GM12878 (cell line): ENCODE data around the gene SNAP47. TPM values are rescaled to one million over a fixed set of nuclear protein-coding genes. Genes with fewer than 3 reads are reported as not detected.

ENCODE experiments used
- ATAC-seq: fragments of 200-7000 bp; cut with Tn5 transposase; 3 replicates; pipeline ENCODE4 v1.9.1; 2020; ENCODE audit warnings: mild to moderate bottlenecking, moderate library complexity
- BruUV-seq: library from RNA; stranded (reverse); fragments of 400-500 nt; replicated peaks from 2 replicates; lab custom pipeline; 2021; lab: Mats Ljungman, UMichigan
- CTCF ChIA-PET: fragments of 300-600 bp; sonication (Branson Sonifier 250); formaldehyde crosslinking; extraction: SDS; loops from one replicate; lab custom pipeline; 2021; ENCODE audit warnings: inconsistent platforms; lab: Yijun Ruan, JAX
- POLR2A ChIA-PET: fragments of 350-600 bp; formaldehyde crosslinking; extraction: SDS; loops from one replicate; lab custom pipeline; 2021; ENCODE audit warnings: inconsistent platforms; lab: Charles Lee
- RAD21 ChIA-PET: fragments of 300-600 bp; sonication (Branson Sonifier 250); formaldehyde crosslinking; loops from one replicate; lab custom pipeline; 2023; ENCODE audit warnings: antibody characterized with exemption; ENCODE audit not compliant: unreplicated experiment; lab: Charles Lee
- SMC1A ChIA-PET: fragments of 300-600 bp; sonication (Branson Sonifier 250); formaldehyde crosslinking; loops from one replicate; lab custom pipeline; 2023; ENCODE audit not compliant: unreplicated experiment, uncharacterized antibody; lab: Charles Lee
- DNase-seq: peaks from one replicate; pipeline ENCODE4 v3.0.0-alpha.2; 2011; ENCODE audit warnings: low read depth, low spot score
- FAIRE-seq: peaks from 3 replicates; lab custom pipeline; 2011; peaks lifted over from hg19 to GRCh38; lab: Jason Lieb, UNC
- H2AFZ ChIP-seq: 2 replicates; pipeline ENCODE4 v1.6.0; 2011; ENCODE audit warnings: low read depth, low read length, control low read depth; ENCODE audit not compliant: control insufficient read depth
- H3K27ac ChIP-seq: 2 replicates; pipeline ENCODE4 v1.5.1; 2011; ENCODE audit warnings: control low read depth; ENCODE audit not compliant: control insufficient read depth, insufficient read depth
- H3K27me3 ChIP-seq, 2 experiments: replicated peaks in 1 of 2; 2 replicates each; pipeline versions ENCODE4 v1.6.0 to v1.6.1; 2011; ENCODE audit warnings: low read length in 1 of 2; ENCODE audit not compliant: control insufficient read depth in 2 of 2, insufficient read depth in 2 of 2
- H3K36me3 ChIP-seq, 2 experiments: 2 replicates each; pipeline ENCODE4 v1.5.1; 2011; ENCODE audit warnings: low read length in 1 of 2; ENCODE audit not compliant: control insufficient read depth in 2 of 2, insufficient read depth in 2 of 2
- H3K4me1 ChIP-seq: 2 replicates; pipeline ENCODE4 v1.6.1; 2011; ENCODE audit warnings: mild to moderate bottlenecking, low read length, moderate library complexity, mixed read lengths; ENCODE audit not compliant: control insufficient read depth, insufficient read depth
- H3K4me2 ChIP-seq: 2 replicates; pipeline ENCODE4 v1.6.0; 2011; ENCODE audit warnings: control low read depth; ENCODE audit not compliant: control insufficient read depth, insufficient read depth
- H3K4me3 ChIP-seq: fragments of 200-600 bp; sonication (generic); 2 replicates; pipeline ENCODE4 v1.5.1; 2016
- H3K79me2 ChIP-seq: 2 replicates; pipeline ENCODE4 v1.6.0; 2011; ENCODE audit warnings: low read length; ENCODE audit not compliant: control insufficient read depth, insufficient read depth
- H3K9ac ChIP-seq: 2 replicates; pipeline ENCODE4 v1.8.0; 2011; ENCODE audit warnings: low read length, control low read depth, mixed read lengths; ENCODE audit not compliant: control insufficient read depth, insufficient read depth
- H3K9me3 ChIP-seq: replicated peaks from 3 replicates; pipeline ENCODE4 v1.5.1; 2011; ENCODE audit warnings: mild to moderate bottlenecking, low read length; ENCODE audit not compliant: control insufficient read depth, insufficient read depth
- H4K20me1 ChIP-seq: 2 replicates; pipeline ENCODE4 v1.6.0; 2011; ENCODE audit not compliant: control insufficient read depth, insufficient read depth
- BACH1 ChIP-seq: fragments of 450-650 bp; IDR thresholded peaks from 2 replicates; pipeline ENCODE4 v1.6.1; 2017; ENCODE audit warnings: mild to moderate bottlenecking, borderline replicate concordance
- EP300 ChIP-seq, 2 experiments: fragments of 150-350 bp in 1 of 2; IDR thresholded peaks; 2 replicates each; pipeline ENCODE4 v1.6.1; 2011 to 2012; ENCODE audit warnings: low read depth in 2 of 2, low read length in 2 of 2, borderline replicate concordance in 1 of 2, improper control_type of control experiment in 1 of 2, inconsistent platforms in 1 of 2; ENCODE audit not compliant: control insufficient read depth in 1 of 2
- ESRRA ChIP-seq: IDR thresholded peaks from 2 replicates; pipeline ENCODE4 v1.6.1; 2012; ENCODE audit warnings: mild to moderate bottlenecking, low read length, improper control_type of control experiment
- FOS ChIP-seq: IDR thresholded peaks from 3 replicates; pipeline ENCODE4 v1.6.1; 2011; ENCODE audit warnings: borderline replicate concordance; ENCODE audit not compliant: insufficient read length; ENCODE audit errors: extremely low read depth
- FOXK2 ChIP-seq: fragments of 450-650 bp; IDR thresholded peaks from 2 replicates; pipeline ENCODE4 v1.6.1; 2017; ENCODE audit warnings: mild to moderate bottlenecking, moderate library complexity
- GABPA ChIP-seq: IDR thresholded peaks from 2 replicates; pipeline ENCODE4 v1.6.1; 2014; ENCODE audit warnings: antibody characterized with exemption, low read depth, mild to moderate bottlenecking, inconsistent platforms
- JUND ChIP-seq: IDR thresholded peaks from 2 replicates; pipeline ENCODE4 v1.6.1; 2012; ENCODE audit warnings: low read depth, mild to moderate bottlenecking, low read length, improper control_type of control experiment, moderate library complexity
- POU2F2 ChIP-seq: IDR thresholded peaks from 3 replicates; pipeline ENCODE4 v1.6.1; 2011; ENCODE audit warnings: low read depth, mild to moderate bottlenecking, low read length, borderline replicate concordance
- RAD51 ChIP-seq: fragments of 450-650 bp; IDR thresholded peaks from 2 replicates; pipeline ENCODE4 v1.6.1; 2016; ENCODE audit warnings: moderate library complexity, mild to moderate bottlenecking, inconsistent platforms
- RB1 ChIP-seq: fragments of 450-650 bp; formaldehyde crosslinking; IDR thresholded peaks from 2 replicates; pipeline ENCODE4 v1.6.1; 2017; ENCODE audit warnings: mild to moderate bottlenecking, borderline replicate concordance
- SIN3A ChIP-seq: IDR thresholded peaks from 2 replicates; pipeline ENCODE4 v1.6.1; 2012; ENCODE audit warnings: low read depth, low read length, improper control_type of control experiment
- SMAD1 ChIP-seq: fragments of 450-650 bp; IDR thresholded peaks from 2 replicates; pipeline ENCODE4 v1.6.1; 2018; ENCODE audit warnings: mild to moderate bottlenecking, low read depth; ENCODE audit not compliant: partially characterized antibody
- SUPT20H ChIP-seq: IDR thresholded peaks from 2 replicates; pipeline ENCODE4 v1.6.1; 2011; ENCODE audit warnings: low read depth, mild to moderate bottlenecking, low read length, moderate library complexity, borderline replicate concordance; ENCODE audit not compliant: control insufficient read depth
- TBL1XR1 ChIP-seq: IDR thresholded peaks from 2 replicates; pipeline ENCODE4 v1.6.1; 2012; ENCODE audit warnings: low read depth, low read length, improper control_type of control experiment
- USF1 ChIP-seq: IDR thresholded peaks from 2 replicates; pipeline ENCODE4 v1.6.1; 2011; ENCODE audit warnings: borderline replicate concordance, low read depth, mild to moderate bottlenecking, moderate library complexity, mixed read lengths, low read length; ENCODE audit not compliant: insufficient read depth; ENCODE audit errors: extremely low read length
- WGBS: methylation state at CpG from one replicate; pipeline ENCODE4 v1.1.6; 2016; ENCODE audit warnings: low lambda C conversion rate; ENCODE audit not compliant: insufficient replicate concordance, insufficient coverage; ENCODE audit errors: missing lambda C conversion rate; 5-methylcytosine and 5-hydroxymethylcytosine counted together
- in situ Hi-C: fragments of 300-500 bp; cut with MboI; formaldehyde crosslinking; loops from 9 replicates; pipeline ENCODE4 v1.14.3; 2018; ENCODE audit warnings: mixed read lengths
- intact Hi-C: fragments of 100-400 bp; cut with micrococcal nuclease; formaldehyde crosslinking; loops from one replicate; pipeline ENCODE4 v1.14.2; 2022; ENCODE audit not compliant: unreplicated experiment
- polyA plus RNA-seq, 11 experiments: library from polyadenylated mRNA; depleted of rRNA in 4 of 11; unstranded in 6 of 11; stranded (reverse) in 5 of 11; fragments of >200 nt; fragmentation: Nextera tagmentation in 4 of 11; fragmentation: Illumina TruSeq in 1 of 11; extraction: Ambion mirVana in 4 of 11; extraction: Trizol in 1 of 11; gene quantifications; 1 replicate in 1 of 11; 2 replicates in 10 of 11; pipeline versions ENCODE4 v1.2.1 to v1.2.3, GENCODE V29; 2011 to 2016; ENCODE audit warnings: inconsistent platforms in 2 of 11, missing spikeins in 2 of 11, low read depth in 1 of 11
- total RNA-seq, 4 experiments: library from RNA; depleted of rRNA in 3 of 4; stranded (reverse); fragments of >200 nt in 3 of 4; fragmentation: Illumina TruSeq in 1 of 4; extraction: Trizol in 1 of 4; gene quantifications; 2 replicates each; pipeline versions ENCODE4 v1.2.1 to v1.2.3, GENCODE V29; 2013 to 2021
- TF ChIP-seq, protein P1 (sequence below): fragments of 450-650 bp; IDR thresholded peaks from 2 replicates; pipeline ENCODE4 v1.6.1; 2018; ENCODE audit warnings: mild to moderate bottlenecking, low read depth, moderate library complexity; ENCODE audit not compliant: partially characterized antibody
- TF ChIP-seq, protein P2 (sequence below): fragments of 450-650 bp; formaldehyde crosslinking; IDR thresholded peaks from 2 replicates; pipeline ENCODE4 v1.4.0; 2020; ENCODE audit warnings: mild to moderate bottlenecking, moderate library complexity

Gene SNAP47
- total and polyA plus RNA-seq, 10 of the 15 experiments (the other 5 are each of a cell fraction or from before 2014, with no cell fraction given): 1.3 to 39.6 (median 25.2) TPM

- in situ Hi-C loops (no loop called here), intact Hi-C loops (no loop called here)
- no peak for ATAC-seq
- RAD21 ChIA-PET: no interaction called here
- H4K20me1 ChIP-seq: no peaks in the 10 kb centered on the region
- no peak for DNase-seq
- CTCF ChIA-PET: interaction anchor here (1.1 kb wide), 1 partner anchor 318 kb away, joined by 3 read pairs; no protein-coding TSS in a partner anchor
- POLR2A ChIA-PET: no interaction called here
- H3K4me3 ChIP-seq: no peak overlapping the region
- no peak overlapping the region for H3K27ac ChIP-seq
- no peak overlapping the region for H2AFZ ChIP-seq
- H3K9me3 ChIP-seq: no peaks in the 10 kb centered on the region; the same call in 1 of the 3 replicates
- WGBS: 0% methylated on average over 1 of the region's 1 CpG
- no peaks in the 10 kb centered on the region for H3K36me3 ChIP-seq
- H3K79me2 ChIP-seq: no peaks in the 10 kb centered on the region
- H3K4me2 ChIP-seq: no peak overlapping the region
- no TSS peak for BruUV-seq
- H3K9ac ChIP-seq: no peak overlapping the region
- SMC1A ChIA-PET: interaction anchor here (0.6 to 0.9 kb wide), 2 partner anchors 245 to 334 kb away, joined by 3 read pairs; no protein-coding TSS in a partner anchor
- no peaks in the 10 kb centered on the region for H3K27me3 ChIP-seq
- H3K4me1 ChIP-seq: no peaks in the 10 kb centered on the region
- FAIRE-seq: no peak
- TF ChIP-seq EP300 (IDR thresholded peaks at IDR 0.05; ENCODE audit: borderline replicate concordance in 1 of 2, control insufficient read depth in 1 of 2, low read depth in 2 of 2, low read length in 2 of 2) (no peak), BACH1 (no peak), RB1 (no peak), ESRRA (no peak), SIN3A (no peak), FOXK2 (no peak), SMAD1 (no peak), RAD51 (no peak), GABPA (no peak), TBL1XR1 (no peak), FOS (no peak), JUND (no peak), SUPT20H (no peak), POU2F2 (no peak), USF1 (no peak)
- TF ChIP-seq, protein P1, sequence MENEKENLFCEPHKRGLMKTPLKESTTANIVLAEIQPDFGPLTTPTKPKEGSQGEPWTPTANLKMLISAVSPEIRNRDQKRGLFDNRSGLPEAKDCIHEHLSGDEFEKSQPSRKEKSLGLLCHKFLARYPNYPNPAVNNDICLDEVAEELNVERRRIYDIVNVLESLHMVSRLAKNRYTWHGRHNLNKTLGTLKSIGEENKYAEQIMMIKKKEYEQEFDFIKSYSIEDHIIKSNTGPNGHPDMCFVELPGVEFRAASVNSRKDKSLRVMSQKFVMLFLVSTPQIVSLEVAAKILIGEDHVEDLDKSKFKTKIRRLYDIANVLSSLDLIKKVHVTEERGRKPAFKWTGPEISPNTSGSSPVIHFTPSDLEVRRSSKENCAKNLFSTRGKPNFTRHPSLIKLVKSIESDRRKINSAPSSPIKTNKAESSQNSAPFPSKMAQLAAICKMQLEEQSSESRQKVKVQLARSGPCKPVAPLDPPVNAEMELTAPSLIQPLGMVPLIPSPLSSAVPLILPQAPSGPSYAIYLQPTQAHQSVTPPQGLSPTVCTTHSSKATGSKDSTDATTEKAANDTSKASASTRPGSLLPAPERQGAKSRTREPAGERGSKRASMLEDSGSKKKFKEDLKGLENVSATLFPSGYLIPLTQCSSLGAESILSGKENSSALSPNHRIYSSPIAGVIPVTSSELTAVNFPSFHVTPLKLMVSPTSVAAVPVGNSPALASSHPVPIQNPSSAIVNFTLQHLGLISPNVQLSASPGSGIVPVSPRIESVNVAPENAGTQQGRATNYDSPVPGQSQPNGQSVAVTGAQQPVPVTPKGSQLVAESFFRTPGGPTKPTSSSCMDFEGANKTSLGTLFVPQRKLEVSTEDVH: no peak
- TF ChIP-seq, protein P2, sequence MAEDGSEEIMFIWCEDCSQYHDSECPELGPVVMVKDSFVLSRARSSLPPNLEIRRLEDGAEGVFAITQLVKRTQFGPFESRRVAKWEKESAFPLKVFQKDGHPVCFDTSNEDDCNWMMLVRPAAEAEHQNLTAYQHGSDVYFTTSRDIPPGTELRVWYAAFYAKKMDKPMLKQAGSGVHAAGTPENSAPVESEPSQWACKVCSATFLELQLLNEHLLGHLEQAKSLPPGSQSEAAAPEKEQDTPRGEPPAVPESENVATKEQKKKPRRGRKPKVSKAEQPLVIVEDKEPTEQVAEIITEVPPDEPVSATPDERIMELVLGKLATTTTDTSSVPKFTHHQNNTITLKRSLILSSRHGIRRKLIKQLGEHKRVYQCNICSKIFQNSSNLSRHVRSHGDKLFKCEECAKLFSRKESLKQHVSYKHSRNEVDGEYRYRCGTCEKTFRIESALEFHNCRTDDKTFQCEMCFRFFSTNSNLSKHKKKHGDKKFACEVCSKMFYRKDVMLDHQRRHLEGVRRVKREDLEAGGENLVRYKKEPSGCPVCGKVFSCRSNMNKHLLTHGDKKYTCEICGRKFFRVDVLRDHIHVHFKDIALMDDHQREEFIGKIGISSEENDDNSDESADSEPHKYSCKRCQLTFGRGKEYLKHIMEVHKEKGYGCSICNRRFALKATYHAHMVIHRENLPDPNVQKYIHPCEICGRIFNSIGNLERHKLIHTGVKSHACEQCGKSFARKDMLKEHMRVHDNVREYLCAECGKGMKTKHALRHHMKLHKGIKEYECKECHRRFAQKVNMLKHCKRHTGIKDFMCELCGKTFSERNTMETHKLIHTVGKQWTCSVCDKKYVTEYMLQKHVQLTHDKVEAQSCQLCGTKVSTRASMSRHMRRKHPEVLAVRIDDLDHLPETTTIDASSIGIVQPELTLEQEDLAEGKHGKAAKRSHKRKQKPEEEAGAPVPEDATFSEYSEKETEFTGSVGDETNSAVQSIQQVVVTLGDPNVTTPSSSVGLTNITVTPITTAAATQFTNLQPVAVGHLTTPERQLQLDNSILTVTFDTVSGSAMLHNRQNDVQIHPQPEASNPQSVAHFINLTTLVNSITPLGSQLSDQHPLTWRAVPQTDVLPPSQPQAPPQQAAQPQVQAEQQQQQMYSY (CRISPR knock-in tag): no peak
Measured at GRCh38 chr1:227808566-227808965, 73.3 kb downstream of the SNAP47 start.
